Thymus (tissue), 11 donors: ENCODE data around the gene OR1K1. TPM values are rescaled to one million over a fixed set of nuclear protein-coding genes. Genes with fewer than 3 reads are reported as not detected.
A peak's percentile ranks its signal among the peaks of the same experiment; 100 is the strongest.
"Not testable (repeated sequence)": the region's sequence is repeated elsewhere in the genome, so short reads cannot be mapped to it uniquely, and the experiment has no call there.

Experiments
- DNase-seq, 9 donors: peaks; one replicate each; pipeline ENCODE4 v3.0.0-alpha.2; 2013; ENCODE audit warnings: low spot score in 9 of 9, low read depth in 6 of 9, missing footprints in 1 of 9
- H3K27ac ChIP-seq, 2 donors: one replicate each; pipeline ENCODE4 v1.5.1; 2013; ENCODE audit warnings: control low read depth in 1 of 2, low read depth in 1 of 2, low read length in 1 of 2, mild to moderate bottlenecking in 1 of 2, moderate library complexity in 1 of 2
- H3K27me3 ChIP-seq, 2 donors: one replicate each; pipeline ENCODE4 v1.5.1; 2013; ENCODE audit warnings: low read length in 1 of 2; ENCODE audit not compliant: control insufficient read depth in 2 of 2, insufficient read depth in 1 of 2
- H3K36me3 ChIP-seq, 2 donors: one replicate each; pipeline ENCODE4 v1.5.1; 2013; ENCODE audit warnings: low read length in 1 of 2, mild to moderate bottlenecking in 1 of 2, moderate library complexity in 1 of 2; ENCODE audit not compliant: control insufficient read depth in 2 of 2, insufficient read depth in 2 of 2
- H3K4me1 ChIP-seq, 2 donors: one replicate each; pipeline ENCODE4 v1.5.1; 2013; ENCODE audit warnings: low read length in 2 of 2; ENCODE audit not compliant: control insufficient read depth in 2 of 2, insufficient read depth in 2 of 2
- H3K4me3 ChIP-seq, 2 donors: one replicate each; pipeline ENCODE4 v1.5.1; 2013; ENCODE audit warnings: low read length in 2 of 2, control low read depth in 1 of 2, mild to moderate bottlenecking in 1 of 2
- H3K9me3 ChIP-seq, 2 donors: one replicate each; pipeline ENCODE4 v1.5.1; 2013; ENCODE audit warnings: low read length in 1 of 2, mild to moderate bottlenecking in 1 of 2; ENCODE audit not compliant: control insufficient read depth in 2 of 2, insufficient read depth in 1 of 2
- WGBS: extraction: QIAGEN DNeasy Blood & Tissue Kit; methylation state at CpG from one replicate; pipeline ENCODE4 v1.1.7; 2013; 5-methylcytosine and 5-hydroxymethylcytosine counted together
- polyA plus RNA-seq: library from polyadenylated mRNA; stranded (reverse); fragments of 200-250 nt; gene quantifications from one replicate; pipeline ENCODE4 v1.2.3, GENCODE V29; 2013
- total RNA-seq: library from RNA; stranded (reverse); fragments of 120-200 nt; gene quantifications from one replicate; pipeline ENCODE4 v1.2.4, GENCODE V29; 2013
- donor health status: healthy.

The OR1K1 gene
- total and polyA plus RNA-seq, 2 donors: not detected

DNA sequence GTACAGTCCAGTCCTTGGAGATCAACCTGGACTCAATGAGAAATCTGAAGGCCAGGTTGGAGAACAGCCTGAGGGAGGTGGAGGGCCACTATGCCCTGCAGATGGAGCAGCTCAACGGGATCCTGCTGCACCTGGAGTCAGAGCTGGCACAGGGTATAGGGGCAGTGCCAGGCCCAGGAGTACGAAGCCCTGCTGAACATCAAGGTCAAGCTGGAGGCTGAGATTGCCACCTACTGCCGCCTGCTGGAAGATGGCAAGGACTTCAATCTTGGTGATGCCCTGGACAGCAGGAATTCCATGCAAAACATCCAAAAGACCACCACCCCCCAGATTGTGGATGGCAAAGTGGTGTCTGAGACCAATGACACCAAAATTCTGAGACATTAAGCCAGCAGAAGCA, 38.5 kb downstream of the OR1K1 start:
- WGBS: 97% methylated on average over 3 of the region's 3 CpGs
- H3K27me3 ChIP-seq, H3K36me3 ChIP-seq, H3K9me3 ChIP-seq, DNase-seq, H3K27ac ChIP-seq, H3K4me1 ChIP-seq, H3K4me3 ChIP-seq: not testable (repeated sequence)

DNA sequence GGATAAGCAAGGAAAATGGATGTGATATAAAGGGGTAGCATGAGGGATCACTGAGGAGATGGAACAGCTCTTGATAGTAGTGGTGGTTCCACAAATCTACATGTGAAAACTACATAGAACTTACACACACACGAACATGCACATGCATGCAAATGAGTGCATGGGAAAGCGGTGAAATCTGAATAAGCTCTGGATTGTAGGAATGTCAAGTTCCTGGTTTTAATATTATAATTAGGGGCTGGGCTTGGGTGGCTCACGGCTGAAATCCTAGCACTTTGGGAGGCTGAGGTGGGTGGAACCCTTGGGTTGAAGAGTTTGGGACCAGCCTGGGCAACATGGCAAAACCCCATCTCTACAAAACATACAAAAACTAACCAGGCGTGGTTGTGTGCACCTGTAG, 41.6 kb downstream of the OR1K1 start:
- Histone ChIP-seq H3K4me1 (no peaks in the 10 kb centered on the region), H3K4me3 (no peak overlapping the region), H3K27ac (no peak overlapping the region), H3K9me3 (no peaks in the 10 kb centered on the region), H3K36me3 (no peaks in the 10 kb centered on the region), H3K27me3 (no peaks in the 10 kb centered on the region)
- DNase-seq: no peak
- WGBS: 95% methylated on average over 4 of the region's 4 CpGs

DNA sequence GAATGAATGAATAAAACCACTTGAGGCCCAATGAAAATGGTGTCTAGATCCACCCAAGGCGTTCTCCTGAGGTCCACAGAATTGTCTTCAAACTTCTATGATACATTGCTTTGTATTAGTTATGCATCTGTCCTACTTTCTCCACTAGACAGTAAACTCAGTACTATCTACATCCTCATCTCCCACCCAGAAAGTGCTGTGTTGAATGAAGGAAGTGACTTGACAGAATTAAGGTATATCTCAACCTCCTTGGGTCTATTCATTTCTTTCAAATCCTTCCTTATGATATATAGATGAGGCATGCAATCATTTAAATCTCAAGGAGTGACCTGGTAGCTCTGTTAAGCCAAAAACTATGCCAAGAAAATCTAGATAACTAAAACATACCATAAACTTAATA, 44.2 kb downstream of the OR1K1 start:
- no peaks in the 10 kb centered on the region for H3K4me1 ChIP-seq
- H3K27ac ChIP-seq: no peak overlapping the region
- WGBS: 98% methylated on average over 1 of the region's 1 CpG
- no peaks in the 10 kb centered on the region for H3K9me3 ChIP-seq
- no peak for DNase-seq
- H3K4me3 ChIP-seq: no peak overlapping the region
- H3K36me3 ChIP-seq: peaks cover 0 to 6% of the 10 kb centered on the region in 2 donors
- no peaks in the 10 kb centered on the region for H3K27me3 ChIP-seq

DNA sequence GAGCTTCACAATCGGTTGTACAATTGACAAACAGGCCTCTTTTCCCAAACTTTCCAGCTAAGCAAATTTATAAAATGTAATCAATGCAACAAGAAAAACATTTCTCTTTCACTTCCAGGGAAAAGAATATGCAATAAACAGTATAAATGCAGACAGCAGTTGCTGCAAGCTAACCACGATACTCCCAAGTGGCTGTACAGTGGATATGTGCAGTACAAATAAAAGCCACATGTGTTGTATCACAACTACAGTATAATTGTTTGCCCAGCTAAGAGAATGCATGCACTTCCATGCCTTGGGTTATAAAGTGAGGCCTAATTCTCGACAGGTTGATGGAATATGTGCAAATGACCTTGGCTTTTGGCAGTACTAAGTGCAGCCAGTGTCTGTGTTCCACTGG, 45.2 kb downstream of the OR1K1 start:
- H3K36me3 ChIP-seq: peaks cover 0 to 9% of the 10 kb centered on the region in 2 donors

DNA sequence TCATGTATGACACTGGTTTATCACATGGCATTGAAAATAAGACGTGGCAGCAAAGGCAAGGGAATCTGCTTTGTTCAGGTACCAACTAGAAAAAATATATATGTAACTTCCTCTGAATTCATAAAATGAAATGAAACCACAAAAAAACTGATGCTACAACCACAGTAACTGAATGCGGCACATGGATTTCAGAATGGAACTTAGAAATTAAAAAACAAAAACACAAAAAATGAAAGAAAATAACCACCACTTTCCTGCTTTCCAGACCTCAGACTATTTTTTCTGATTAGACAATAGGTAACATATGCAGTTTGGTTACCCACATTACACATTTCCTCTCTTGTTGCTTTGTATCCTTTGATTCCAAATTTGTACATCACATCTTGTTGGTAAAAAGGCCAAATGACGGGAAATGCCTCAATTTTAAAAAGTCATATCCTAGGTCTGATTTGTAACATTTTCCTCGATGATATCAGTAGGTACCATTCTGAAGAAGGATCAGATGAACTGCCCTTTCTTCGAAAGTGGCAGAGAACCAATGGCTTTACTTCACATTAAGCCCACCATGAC, 46.5 kb downstream of the OR1K1 start:
- Histone ChIP-seq H3K4me1 (no peaks in the 10 kb centered on the region), H3K27ac (no peak overlapping the region), H3K4me3 (no peak overlapping the region), H3K36me3 (peaks cover 3 to 20% of the 10 kb centered on the region in 2 donors), H3K9me3 (no peaks in the 10 kb centered on the region), H3K27me3 (no peaks in the 10 kb centered on the region)
- 34% methylated on average over 5 of the region's 5 CpGs for WGBS
- peak in 3 of 9 donors; percentile 2 to 49 (median 3) for DNase-seq

More for the DNA sequence above, 45.2 kb downstream of the OR1K1 start:
- Histone ChIP-seq H3K4me1 (no peaks in the 10 kb centered on the region), H3K9me3 (no peaks in the 10 kb centered on the region), H3K27ac (no peak overlapping the region), H3K4me3 (no peak overlapping the region), H3K27me3 (no peaks in the 10 kb centered on the region)
- no peak for DNase-seq
- 94% methylated on average over 3 of the region's 3 CpGs for WGBS

DNA sequence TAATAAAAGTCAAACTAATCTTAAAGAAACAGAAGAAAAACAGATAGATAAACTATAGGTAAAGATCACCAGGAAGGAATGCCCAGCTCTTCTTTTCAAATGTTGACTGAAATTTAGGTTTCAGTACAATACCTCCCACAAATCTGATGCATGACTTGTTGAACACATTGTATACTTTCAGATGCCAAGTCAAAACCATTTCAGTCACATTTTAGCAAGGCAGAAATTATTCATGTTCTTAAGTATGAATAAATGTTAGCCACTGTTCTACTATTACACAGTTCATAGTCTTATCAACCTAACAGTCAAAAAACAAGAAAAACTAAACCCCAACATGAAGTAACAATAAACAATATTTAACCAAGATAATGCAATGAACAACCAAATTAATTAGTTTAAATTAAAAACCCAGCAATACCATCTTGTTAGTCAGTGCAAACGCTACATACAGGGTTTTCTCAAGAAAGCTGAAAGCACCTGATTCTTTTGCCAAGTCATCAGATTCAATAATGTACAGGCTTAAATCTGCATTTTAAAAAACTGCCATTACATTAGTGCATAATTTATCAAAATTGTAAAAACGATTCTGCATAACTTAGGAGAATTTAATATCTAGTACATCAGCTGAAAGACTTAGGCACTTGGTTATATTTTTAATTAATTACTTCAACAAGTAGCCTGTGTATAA, 48.5 kb downstream of the OR1K1 start:
- no peaks in the 10 kb centered on the region for H3K27me3 ChIP-seq
- no peak overlapping the region for H3K27ac ChIP-seq
- no peak for DNase-seq
- H3K36me3 ChIP-seq: peaks cover 4 to 22% of the 10 kb centered on the region in 2 donors
- H3K9me3 ChIP-seq: no peaks in the 10 kb centered on the region
- H3K4me1 ChIP-seq: no peaks in the 10 kb centered on the region
- no peak overlapping the region for H3K4me3 ChIP-seq
- WGBS: 95% methylated on average over 2 of the region's 2 CpGs

Other genes with a start within 250 kb of the OR1K1 start
- gene OR1N2, start 247.0 kb upstream of the OR1K1 start, total RNA-seq: not detected
- not detected for gene OR1N2, start 247.0 kb upstream of the OR1K1 start, polyA plus RNA-seq
- 0.09 TPM for gene OR1L8, start 216.7 kb upstream of the OR1K1 start, total RNA-seq
- not detected for gene OR1L8, start 216.7 kb upstream of the OR1K1 start, polyA plus RNA-seq
- not detected for gene OR1Q1, start 185.4 kb upstream of the OR1K1 start, total RNA-seq
- gene OR1Q1, start 185.4 kb upstream of the OR1K1 start, polyA plus RNA-seq: 0.05 TPM
- gene OR1B1, start 142.5 kb upstream of the OR1K1 start, total RNA-seq: not detected
- not detected for gene OR1B1, start 142.5 kb upstream of the OR1K1 start, polyA plus RNA-seq
- gene OR1L1, start 138.4 kb upstream of the OR1K1 start, total RNA-seq: not detected
- not detected for gene OR1L1, start 138.4 kb upstream of the OR1K1 start, polyA plus RNA-seq
- gene OR1L3, start 125.0 kb upstream of the OR1K1 start, total RNA-seq: not detected
- not detected for gene OR1L3, start 125.0 kb upstream of the OR1K1 start, polyA plus RNA-seq
- gene OR1L4, start 76.1 kb upstream of the OR1K1 start, total RNA-seq: not detected
- 0.05 TPM for gene OR1L4, start 76.1 kb upstream of the OR1K1 start, polyA plus RNA-seq
- not detected for gene OR1L6, start 57.8 kb upstream of the OR1K1 start, total RNA-seq
- gene OR1L6, start 57.8 kb upstream of the OR1K1 start, polyA plus RNA-seq: not detected
- not detected for gene OR5C1, start 11.2 kb upstream of the OR1K1 start, total RNA-seq
- 0.05 TPM for gene OR5C1, start 11.2 kb upstream of the OR1K1 start, polyA plus RNA-seq
- gene PDCL, start 28.5 kb downstream of the OR1K1 start, total RNA-seq: 23.6 TPM
- gene PDCL, start 28.5 kb downstream of the OR1K1 start, polyA plus RNA-seq: 14.3 TPM
- gene RC3H2, start 105.2 kb downstream of the OR1K1 start, total RNA-seq: 29.7 TPM
- 14.7 TPM for gene RC3H2, start 105.2 kb downstream of the OR1K1 start, polyA plus RNA-seq
- gene ZBTB6, start 113.2 kb downstream of the OR1K1 start, total RNA-seq: 10.2 TPM
- 9.1 TPM for gene ZBTB6, start 113.2 kb downstream of the OR1K1 start, polyA plus RNA-seq
- gene ZBTB26, start 131.4 kb downstream of the OR1K1 start, total RNA-seq: 6.7 TPM
- gene ZBTB26, start 131.4 kb downstream of the OR1K1 start, polyA plus RNA-seq: 7.0 TPM
- gene RABGAP1, start 140.9 kb downstream of the OR1K1 start, total RNA-seq: 18.1 TPM
- 17.4 TPM for gene RABGAP1, start 140.9 kb downstream of the OR1K1 start, polyA plus RNA-seq
- not detected for gene GPR21, start 233.5 kb downstream of the OR1K1 start, total RNA-seq
- 0.07 TPM for gene GPR21, start 233.5 kb downstream of the OR1K1 start, polyA plus RNA-seq